HG02938 (cell line): ENCODE data around the gene ARHGAP1.

ENCODE experiments used
- ATAC-seq: cut with Tn5 transposase; IDR thresholded peaks from one replicate; pipeline ENCODE4 v1.9.1; 2021; ENCODE audit warnings: mild to moderate bottlenecking, moderate library complexity; ENCODE audit not compliant: unreplicated experiment

ARHGAP1 gene

GRCh38 chr11:46695345-46696211 lies 4.8 kb downstream of the ARHGAP1 start:
- ATAC-seq: no peak

- ATAC-seq: no peak
These were observed 5.8 kb downstream of the ARHGAP1 start for GRCh38 chr11:46694607-46695006.

GRCh38 chr11:46694072-46694471 lies 6.3 kb downstream of the ARHGAP1 start:
- no peak for ATAC-seq

- no peak for ATAC-seq
These were observed 6.8 kb downstream of the ARHGAP1 start for GRCh38 chr11:46693597-46694012.

GRCh38 chr11:46692450-46692849 lies 8.0 kb downstream of the ARHGAP1 start:
- ATAC-seq: no peak

- ATAC-seq: no peak
These were observed 9.7 kb downstream of the ARHGAP1 start for GRCh38 chr11:46690702-46691101.

- no peak for ATAC-seq
These were observed 13.3 kb downstream of the ARHGAP1 start for GRCh38 chr11:46686886-46687795.

GRCh38 chr11:46684367-46684766 lies 16.1 kb downstream of the ARHGAP1 start:
- ATAC-seq: no peak

- no peak for ATAC-seq
These were observed 17.4 kb downstream of the ARHGAP1 start for GRCh38 chr11:46682773-46683752.

GRCh38 chr11:46681814-46682213 lies 18.6 kb downstream of the ARHGAP1 start:
- ATAC-seq: no peak

GRCh38 chr11:46680815-46681214 lies 19.6 kb downstream of the ARHGAP1 start:
- ATAC-seq: no peak

- ATAC-seq: no peak
These were observed 20.2 kb downstream of the ARHGAP1 start for GRCh38 chr11:46680164-46680760.

- no peak for ATAC-seq
These were observed 20.9 kb downstream of the ARHGAP1 start for GRCh38 chr11:46679241-46680163.

- ATAC-seq: no peak
These were observed 21.7 kb downstream of the ARHGAP1 start for GRCh38 chr11:46678741-46679130.

GRCh38 chr11:46677991-46678740 lies 22.3 kb downstream of the ARHGAP1 start:
- no peak for ATAC-seq

- no peak for ATAC-seq
These were observed 23.2 kb downstream of the ARHGAP1 start for GRCh38 chr11:46677169-46677568.

- no peak for ATAC-seq
These were observed 23.8 kb downstream of the ARHGAP1 start for GRCh38 chr11:46676436-46677158.

GRCh38 chr11:46675949-46676348 lies 24.5 kb downstream of the ARHGAP1 start:
- ATAC-seq: no peak
